Anterior cingulate cortex (tissue), 58 donors: ENCODE measurements around the gene GID8.

Experiments
- DNase-seq, 58 donors: peaks; one replicate each; lab custom pipeline; 2025; lab: John Stamatoyannopoulos, UW

Gene GID8

GRCh38 chr20:62937268-62938104 is 461 bp upstream of the GID8 start:
- DNase-seq = peak; percentile 55 to 96 (median 91)

GRCh38 chr20:62940875-62941274 is 2.9 kb downstream of the GID8 start:
- no peak for DNase-seq

DNA sequence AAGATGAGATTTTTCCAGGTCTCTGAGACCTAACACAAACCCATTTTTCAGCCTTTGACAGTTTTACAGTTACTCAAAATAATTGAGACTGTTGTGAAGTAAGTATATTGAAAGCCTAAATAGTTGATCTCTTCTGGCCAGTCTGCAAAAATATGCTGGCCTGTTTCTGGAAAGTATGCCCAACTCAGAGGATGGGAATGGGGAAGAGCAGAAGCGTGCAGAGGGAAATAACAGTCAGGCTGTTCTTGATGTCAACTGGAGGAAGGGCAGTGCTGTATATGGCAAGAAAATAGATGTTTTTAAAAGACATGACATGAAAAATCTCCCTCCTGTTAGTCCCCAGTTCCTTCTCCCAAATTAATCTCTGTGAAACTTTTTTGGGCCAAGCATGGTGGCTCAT is 3.8 kb downstream of the GID8 start:
- DNase-seq = no peak

DNA sequence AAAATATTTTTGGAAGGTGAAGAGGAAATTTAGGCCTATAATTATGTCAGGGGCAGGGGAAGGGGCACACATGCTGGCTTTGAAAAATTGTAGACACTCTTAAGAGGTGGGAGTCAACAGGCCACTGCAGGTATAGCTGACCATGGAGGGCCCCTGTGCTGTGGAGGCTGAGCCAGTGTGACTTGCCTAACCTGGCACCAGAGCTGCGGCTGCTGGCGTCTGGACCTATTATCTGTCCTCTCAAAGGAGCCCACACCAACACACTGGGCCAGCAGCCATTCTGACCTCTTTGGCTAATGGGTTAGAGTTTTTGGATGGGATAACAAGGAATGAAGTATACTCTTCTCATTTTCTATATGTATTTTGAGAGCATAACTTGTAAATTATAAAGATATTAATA is 4.5 kb downstream of the GID8 start:
- no peak for DNase-seq

DNA sequence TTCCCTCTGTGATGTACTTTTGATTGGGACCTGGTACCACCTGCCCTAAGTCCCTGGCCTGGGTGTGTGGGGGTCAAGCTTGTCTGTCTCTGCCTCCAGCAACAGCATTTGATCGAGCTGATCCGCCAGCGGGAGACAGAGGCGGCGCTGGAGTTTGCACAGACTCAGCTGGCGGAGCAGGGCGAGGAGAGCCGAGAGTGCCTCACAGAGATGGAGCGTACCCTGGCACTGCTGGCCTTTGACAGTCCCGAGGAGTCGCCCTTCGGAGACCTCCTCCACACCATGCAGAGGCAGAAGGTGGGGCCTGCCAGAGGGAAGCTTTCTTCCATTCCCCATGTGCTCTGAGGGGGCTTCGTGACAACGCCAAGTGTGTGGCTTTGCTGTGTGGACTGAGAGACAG is 5.4 kb downstream of the GID8 start:
- DNase-seq = no peak

- DNase-seq = no peak
Measured at GRCh38 chr20:62944184-62944583, 6.2 kb downstream of the GID8 start.

DNA sequence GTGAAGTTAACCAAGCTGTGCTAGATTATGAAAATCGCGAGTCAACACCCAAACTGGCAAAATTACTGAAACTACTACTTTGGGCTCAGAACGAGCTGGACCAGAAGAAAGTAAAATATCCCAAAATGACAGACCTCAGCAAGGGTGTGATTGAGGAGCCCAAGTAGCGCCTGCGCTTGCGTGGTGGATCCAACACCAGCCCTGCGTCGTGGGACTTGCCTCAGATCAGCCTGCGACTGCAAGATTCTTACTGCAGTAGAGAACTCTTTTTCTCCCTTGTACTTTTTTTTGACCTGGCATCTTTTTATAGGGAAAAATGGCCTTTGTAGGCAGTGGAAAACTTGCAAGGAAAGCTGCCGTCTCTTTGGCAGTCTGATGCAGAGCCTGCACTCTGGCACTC is 6.8 kb downstream of the GID8 start:
- DNase-seq = no peak

DNA sequence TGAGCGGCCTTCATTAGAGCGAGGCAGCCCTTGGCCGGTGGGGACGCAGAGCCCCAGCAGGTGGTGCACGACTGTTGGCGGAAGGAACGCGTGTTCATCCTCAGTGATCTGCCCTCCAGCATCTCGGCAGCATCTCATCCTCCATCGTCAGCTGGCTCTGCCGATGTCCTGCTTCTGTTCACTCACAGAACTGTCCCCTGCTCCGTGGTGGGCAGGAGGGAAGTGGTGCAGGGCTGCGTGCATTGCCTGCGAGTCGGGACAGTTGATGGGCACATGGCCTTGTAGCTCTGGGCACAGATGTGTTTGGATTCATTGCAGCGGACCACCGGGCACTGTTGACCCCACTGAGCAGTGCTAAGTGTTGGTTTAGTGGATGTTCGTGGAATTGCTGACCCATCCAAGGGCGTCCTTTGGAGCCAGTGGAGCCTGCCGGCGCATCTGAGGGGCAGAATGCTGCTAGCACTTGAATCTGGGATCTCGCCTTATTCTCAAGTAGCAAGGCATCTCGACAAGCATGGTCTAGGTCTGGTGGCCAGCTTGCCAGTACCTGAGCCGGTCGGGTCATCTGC is 7.9 kb downstream of the GID8 start:
- no peak for DNase-seq

- DNase-seq = peak in 1 of 58 donors; percentile 9
Measured at GRCh38 chr20:62946918-62947317, 9.0 kb downstream of the GID8 start.

DNA sequence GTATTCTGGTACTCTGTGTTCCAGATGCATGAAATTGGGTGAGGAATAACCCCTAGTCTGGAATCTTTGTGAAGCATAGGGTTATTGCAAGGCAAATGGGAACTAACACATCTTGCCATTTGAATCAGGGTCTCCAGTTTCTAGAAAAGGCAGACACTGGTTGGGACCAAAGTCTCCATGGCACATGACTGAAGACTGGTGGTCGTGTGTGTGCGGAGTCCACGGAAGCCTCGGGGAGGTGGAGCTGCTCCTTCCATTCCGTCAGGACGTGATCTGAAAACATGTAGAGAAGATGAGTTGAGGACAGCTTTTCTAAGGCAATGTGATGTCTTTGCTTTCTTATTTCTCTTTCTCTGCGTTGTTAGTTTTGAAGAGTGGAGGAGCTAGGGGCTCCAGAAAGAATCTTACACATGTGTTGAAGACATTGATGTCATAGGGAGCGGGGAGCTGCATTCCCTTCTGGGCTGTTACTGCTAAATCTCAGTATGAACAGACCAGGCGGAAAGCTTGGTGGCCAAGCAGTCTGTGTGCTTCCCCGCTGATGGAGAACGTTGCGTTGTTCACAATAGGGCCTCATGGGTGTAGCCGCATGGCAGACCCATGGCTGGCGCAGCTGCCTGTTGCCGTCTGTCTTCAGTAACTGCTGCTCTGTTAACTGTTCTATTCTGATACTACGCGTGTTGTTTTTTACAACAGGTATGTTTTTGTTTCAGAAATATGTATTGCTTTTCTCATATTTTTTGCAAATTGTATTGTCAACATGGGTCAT is 9.8 kb downstream of the GID8 start:
- DNase-seq = no peak

GRCh38 chr20:62949153-62949821 is 11.3 kb downstream of the GID8 start:
- no peak for DNase-seq

GRCh38 chr20:62949962-62950361 is 12.0 kb downstream of the GID8 start:
- DNase-seq = no peak

DNA sequence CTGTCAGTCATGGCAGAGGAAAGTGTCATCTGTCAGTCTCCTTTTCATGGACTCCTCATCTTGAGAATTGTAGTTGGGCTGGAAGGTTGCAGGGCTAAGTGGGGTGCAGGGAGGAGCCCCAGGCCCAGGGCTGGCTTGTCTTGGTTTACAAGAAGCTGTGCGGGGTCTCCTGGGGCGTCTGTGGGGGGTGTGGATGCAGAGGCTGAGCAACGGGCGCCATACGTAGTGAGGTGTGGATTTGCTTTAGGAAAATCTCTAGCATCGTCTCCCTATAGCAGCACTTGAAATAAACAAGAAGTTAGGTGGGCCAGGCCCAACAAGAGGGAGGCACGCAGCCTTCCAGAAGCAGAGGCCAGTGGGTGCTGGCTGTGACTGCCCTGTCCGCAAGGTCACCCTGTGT is 12.8 kb downstream of the GID8 start:
- DNase-seq = no peak

- no peak for DNase-seq
Measured at GRCh38 chr20:62951143-62951895, 13.4 kb downstream of the GID8 start.

- no peak for DNase-seq
Measured at GRCh38 chr20:62951896-62952372, 14.0 kb downstream of the GID8 start.

DNA sequence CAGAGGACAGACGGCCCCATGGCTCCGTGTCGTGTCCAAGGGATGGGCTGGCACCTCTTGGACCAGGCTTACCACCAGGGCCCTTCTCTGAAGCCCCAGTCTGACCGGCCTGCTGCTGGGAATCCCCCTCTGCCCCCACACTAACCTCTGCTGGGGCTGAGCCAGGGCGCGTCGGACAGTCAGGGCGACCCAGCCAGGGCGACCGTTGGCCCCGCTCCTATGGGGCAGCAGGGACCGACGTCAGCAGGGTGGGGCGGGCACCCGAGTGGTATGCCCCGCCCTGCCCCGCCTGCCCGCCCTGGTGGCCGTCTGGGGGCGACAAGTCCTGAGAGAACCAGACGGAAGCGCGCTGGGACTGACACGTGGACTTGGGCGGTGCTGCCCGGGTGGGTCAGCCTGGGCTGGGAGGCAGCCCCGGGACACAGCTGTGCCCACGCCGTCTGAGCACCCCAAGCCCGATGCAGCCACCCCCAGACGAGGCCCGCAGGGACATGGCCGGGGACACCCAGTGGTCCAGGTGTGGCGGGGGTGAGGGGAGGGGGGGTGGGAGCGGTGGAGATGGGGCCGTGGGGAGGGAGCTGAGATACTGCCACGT is 14.5 kb downstream of the GID8 start, which contains the start of gene SLC17A9:
SLC17A9 (plus strand) TSS at position 337 of the 595 bp plus-strand sequence; CDS start at position 459, 122 bp downstream.
- peak in 6 of 58 donors; percentile 6 to 40 (median 18) for DNase-seq

GRCh38 chr20:62952968-62953838 is 15.3 kb downstream of the GID8 start:
- DNase-seq = no peak
